Activated T-helper 2 cell treated with anti-CD3 and anti-CD28 coated beads, Interferon-gamma antibody, Interleukin-2, Interleukin-4, amounts not matched to agents 10 μg/mL and 5 μg/mL and 100 μg/mL, durations not matched to agents 14 hours and 24 hours and 36 hours (primary cell): ENCODE data around the gene AGPAT4. TPM values are rescaled to one million over a fixed set of nuclear protein-coding genes. Genes with fewer than 3 reads are reported as not detected.

Source experiments
- DNase-seq: peaks from one replicate; pipeline ENCODE4 v3.0.0; 2021; ENCODE audit warnings: low spot score
- H3K27ac Mint-ChIP-seq: one replicate; pipeline ENCODE4 v1.8.0; 2021; ENCODE audit warnings: mixed read lengths
- H3K27me3 Mint-ChIP-seq: one replicate; pipeline ENCODE4 v1.8.0; 2021; ENCODE audit warnings: low read depth, mixed read lengths
- H3K36me3 Mint-ChIP-seq: one replicate; pipeline ENCODE4 v1.8.0; 2021; ENCODE audit warnings: low read depth, mixed read lengths
- H3K4me1 Mint-ChIP-seq: one replicate; pipeline ENCODE4 v1.8.0; 2021; ENCODE audit warnings: low read depth, mixed read lengths
- H3K4me3 Mint-ChIP-seq: one replicate; pipeline ENCODE4 v1.8.0; 2021; ENCODE audit warnings: low read depth, mild to moderate bottlenecking, moderate library complexity, mixed read lengths
- H3K9me3 Mint-ChIP-seq: one replicate; pipeline ENCODE4 v1.8.0; 2021; ENCODE audit warnings: mixed read lengths
- intact Hi-C: fragments of 100-400 bp; cut with micrococcal nuclease; formaldehyde crosslinking; loops from one replicate; pipeline ENCODE4 v1.15.1; 2023
- total RNA-seq: library from RNA; stranded (reverse); gene quantifications from 2 replicates; pipeline ENCODE4 v1.2.3, GENCODE V29; 2022

Gene AGPAT4
- total RNA-seq, 1 donor from 2014 or later, result 7.3 TPM

- H3K36me3 Mint-ChIP-seq, result no peaks in the 10 kb centered on the region
- H3K27me3 Mint-ChIP-seq, result no peaks in the 10 kb centered on the region
- no peak overlapping the region for H3K27ac Mint-ChIP-seq
- no peak overlapping the region for H3K4me3 Mint-ChIP-seq
- H3K9me3 Mint-ChIP-seq, result no peaks in the 10 kb centered on the region
- DNase-seq, result no peak
- peaks cover 4% of the 10 kb centered on the region for H3K4me1 Mint-ChIP-seq
- intact Hi-C loops, result no loop called here
These were observed 104.2 kb downstream of the AGPAT4 start for GRCh38 chr6:161169696-161170095.

- DNase-seq, result no peak
- Mint-ChIP-seq H3K9me3 (no peaks in the 10 kb centered on the region), H3K4me3 (no peak overlapping the region), H3K36me3 (no peaks in the 10 kb centered on the region), H3K27me3 (no peaks in the 10 kb centered on the region), H3K27ac (no peak overlapping the region), H3K4me1 (peaks cover 4% of the 10 kb centered on the region)
- intact Hi-C loops, result no loop called here
These were observed 104.8 kb downstream of the AGPAT4 start for GRCh38 chr6:161169035-161169434.

- H3K4me1 Mint-ChIP-seq, result peaks cover 4% of the 10 kb centered on the region
- intact Hi-C loops, result no loop called here
- H3K4me3 Mint-ChIP-seq, result no peak overlapping the region
- no peaks in the 10 kb centered on the region for H3K27me3 Mint-ChIP-seq
- H3K36me3 Mint-ChIP-seq, result no peaks in the 10 kb centered on the region
- no peak for DNase-seq
- H3K9me3 Mint-ChIP-seq, result no peaks in the 10 kb centered on the region
- H3K27ac Mint-ChIP-seq, result no peak overlapping the region
These were observed 105.5 kb downstream of the AGPAT4 start for GRCh38 chr6:161168281-161168891.

GRCh38 chr6:161166677-161167076, 107.2 kb downstream of the AGPAT4 start:
- no peak overlapping the region for H3K27ac Mint-ChIP-seq
- no peaks in the 10 kb centered on the region for H3K9me3 Mint-ChIP-seq
- peaks cover 4% of the 10 kb centered on the region for H3K4me1 Mint-ChIP-seq
- DNase-seq, result no peak
- H3K27me3 Mint-ChIP-seq, result no peaks in the 10 kb centered on the region
- H3K36me3 Mint-ChIP-seq, result no peaks in the 10 kb centered on the region
- H3K4me3 Mint-ChIP-seq, result no peak overlapping the region
- intact Hi-C loops, result no loop called here

- H3K9me3 Mint-ChIP-seq, result no peaks in the 10 kb centered on the region
- intact Hi-C loops, result no loop called here
- no peak overlapping the region for H3K27ac Mint-ChIP-seq
- no peaks in the 10 kb centered on the region for H3K27me3 Mint-ChIP-seq
- no peak for DNase-seq
- H3K4me1 Mint-ChIP-seq, result peaks cover 4% of the 10 kb centered on the region
- no peak overlapping the region for H3K4me3 Mint-ChIP-seq
- H3K36me3 Mint-ChIP-seq, result no peaks in the 10 kb centered on the region
These were observed 107.7 kb downstream of the AGPAT4 start for GRCh38 chr6:161166176-161166575.

- H3K4me3 Mint-ChIP-seq, result no peak overlapping the region
- H3K36me3 Mint-ChIP-seq, result peaks cover 3% of the 10 kb centered on the region
- intact Hi-C loops, result no loop called here
- H3K4me1 Mint-ChIP-seq, result no peaks in the 10 kb centered on the region
- no peaks in the 10 kb centered on the region for H3K9me3 Mint-ChIP-seq
- no peak overlapping the region for H3K27ac Mint-ChIP-seq
- DNase-seq, result no peak
- no peaks in the 10 kb centered on the region for H3K27me3 Mint-ChIP-seq
These were observed 109.7 kb downstream of the AGPAT4 start for GRCh38 chr6:161164182-161164625.

GRCh38 chr6:161163466-161164181, 110.2 kb downstream of the AGPAT4 start:
- no peaks in the 10 kb centered on the region for H3K9me3 Mint-ChIP-seq
- no peaks in the 10 kb centered on the region for H3K27me3 Mint-ChIP-seq
- no peak overlapping the region for H3K4me3 Mint-ChIP-seq
- no peak overlapping the region for H3K27ac Mint-ChIP-seq
- no peaks in the 10 kb centered on the region for H3K4me1 Mint-ChIP-seq
- peaks cover 3% of the 10 kb centered on the region for H3K36me3 Mint-ChIP-seq
- intact Hi-C loops, result no loop called here
- DNase-seq, result no peak

GRCh38 chr6:161162722-161163121, 111.1 kb downstream of the AGPAT4 start:
- H3K9me3 Mint-ChIP-seq, result peaks cover 6% of the 10 kb centered on the region
- no peak overlapping the region for H3K4me3 Mint-ChIP-seq
- H3K27me3 Mint-ChIP-seq, result no peaks in the 10 kb centered on the region
- no peak overlapping the region for H3K27ac Mint-ChIP-seq
- intact Hi-C loops, result no loop called here
- no peaks in the 10 kb centered on the region for H3K4me1 Mint-ChIP-seq
- H3K36me3 Mint-ChIP-seq, result peaks cover 9% of the 10 kb centered on the region
- DNase-seq, result no peak

GRCh38 chr6:161161889-161162624, 111.8 kb downstream of the AGPAT4 start:
- peaks cover 13% of the 10 kb centered on the region for H3K36me3 Mint-ChIP-seq
- peaks cover 9% of the 10 kb centered on the region for H3K9me3 Mint-ChIP-seq
- H3K4me1 Mint-ChIP-seq, result no peaks in the 10 kb centered on the region
- H3K27me3 Mint-ChIP-seq, result no peaks in the 10 kb centered on the region
- H3K27ac Mint-ChIP-seq, result no peak overlapping the region
- no peak for DNase-seq
- no peak overlapping the region for H3K4me3 Mint-ChIP-seq
- intact Hi-C loops, result no loop called here

- no peaks in the 10 kb centered on the region for H3K27me3 Mint-ChIP-seq
- peaks cover 16% of the 10 kb centered on the region for H3K36me3 Mint-ChIP-seq
- H3K9me3 Mint-ChIP-seq, result peaks cover 13% of the 10 kb centered on the region
- H3K4me3 Mint-ChIP-seq, result no peak overlapping the region
- no peak overlapping the region for H3K27ac Mint-ChIP-seq
- no peaks in the 10 kb centered on the region for H3K4me1 Mint-ChIP-seq
- intact Hi-C loops, result no loop called here
- no peak for DNase-seq
These were observed 112.7 kb downstream of the AGPAT4 start for GRCh38 chr6:161161121-161161520.

GRCh38 chr6:161154796-161155335, 119.0 kb downstream of the AGPAT4 start:
- Mint-ChIP-seq H3K9me3 (peaks cover 13% of the 10 kb centered on the region), H3K36me3 (peaks cover 16% of the 10 kb centered on the region), H3K4me1 (no peaks in the 10 kb centered on the region), H3K4me3 (no peak overlapping the region), H3K27me3 (no peaks in the 10 kb centered on the region), H3K27ac (no peak overlapping the region)
- no peak for DNase-seq
- intact Hi-C loops, result loop anchor here (5.0 kb wide), 1 partner anchor 217 kb away; no protein-coding TSS in a partner anchor

GRCh38 chr6:161153725-161154124, 120.1 kb downstream of the AGPAT4 start:
- Mint-ChIP-seq H3K36me3 (peaks cover 12% of the 10 kb centered on the region), H3K27ac (no peak overlapping the region), H3K4me3 (no peak overlapping the region), H3K9me3 (peaks cover 13% of the 10 kb centered on the region), H3K4me1 (no peaks in the 10 kb centered on the region), H3K27me3 (no peaks in the 10 kb centered on the region)
- intact Hi-C loops, result loop anchor here (5.0 kb wide), 1 partner anchor 219 kb away; no protein-coding TSS in a partner anchor
- no peak for DNase-seq
